ENCODE measurements around the gene NKX6-1.

The NKX6-1 gene

GRCh38 chr4:84451546-84451945 lies 47.5 kb downstream of the NKX6-1 start:
- Histone ChIP-seq H3K4me2 (ENCODE audit: low read depth, low read length, poor library complexity, severe bottlenecking) (no peak overlapping the region), H3K27me3 (ENCODE audit: insufficient read depth, low read length, poor library complexity, severe bottlenecking) (no peaks in the 10 kb centered on the region), H3K79me2 (ENCODE audit: insufficient read depth, low read length) (no peaks in the 10 kb centered on the region), H3K9ac (ENCODE audit: low read depth, low read length, poor library complexity, severe bottlenecking) (no peak overlapping the region), H4K20me1 (ENCODE audit: insufficient read depth, low read length, poor library complexity, severe bottlenecking) (no peaks in the 10 kb centered on the region), H3K36me3 (ENCODE audit: insufficient read depth, low read length) (no peaks in the 10 kb centered on the region), H2AFZ (ENCODE audit: low read length) (no peak overlapping the region), H3K9me2 (replicated peaks; ENCODE audit: low read depth, low read length) (no peaks in the 10 kb centered on the region), H3K4me3 (ENCODE audit: low read length, poor library complexity, severe bottlenecking) (no peak overlapping the region), H3K9me3 (ENCODE audit: insufficient read depth, low read depth, low read length) (no peaks in the 10 kb centered on the region), H3K4me1 (ENCODE audit: insufficient read depth, low read length, poor library complexity, severe bottlenecking) (no peaks in the 10 kb centered on the region), H3F3A (ENCODE audit: low read depth) (no peaks in the 10 kb centered on the region)
- TF ChIP-seq CTCF (conservative IDR thresholded peaks at IDR 0.05; ENCODE audit: low read length) (peak; percentile 62), EZH2phosphoT487 (IDR thresholded peaks at IDR 0.05; ENCODE audit: borderline replicate concordance) (no peak)

- no peak overlapping the region for H2AFZ ChIP-seq (ENCODE audit: low read length)
- no peak overlapping the region for H3K9ac ChIP-seq (ENCODE audit: low read depth, low read length, poor library complexity, severe bottlenecking)
- no peaks in the 10 kb centered on the region for H3K9me2 ChIP-seq (replicated peaks; ENCODE audit: low read depth, low read length)
- no peaks in the 10 kb centered on the region for H3K27me3 ChIP-seq (ENCODE audit: insufficient read depth, low read length, poor library complexity, severe bottlenecking)
- no peak overlapping the region for H3K4me2 ChIP-seq (ENCODE audit: low read depth, low read length, poor library complexity, severe bottlenecking)
- no peak overlapping the region for H3K4me3 ChIP-seq (ENCODE audit: low read length, poor library complexity, severe bottlenecking)
- H3K9me3 ChIP-seq (ENCODE audit: insufficient read depth, low read depth, low read length): no peaks in the 10 kb centered on the region
- no peak for TF ChIP-seq EZH2phosphoT487 (IDR thresholded peaks at IDR 0.05; ENCODE audit: borderline replicate concordance)
- no peak for TF ChIP-seq CTCF (conservative IDR thresholded peaks at IDR 0.05; ENCODE audit: low read length)
- no peaks in the 10 kb centered on the region for H3F3A ChIP-seq (ENCODE audit: low read depth)
- no peaks in the 10 kb centered on the region for H3K4me1 ChIP-seq (ENCODE audit: insufficient read depth, low read length, poor library complexity, severe bottlenecking)
- H3K79me2 ChIP-seq (ENCODE audit: insufficient read depth, low read length): no peaks in the 10 kb centered on the region
- no peaks in the 10 kb centered on the region for H3K36me3 ChIP-seq (ENCODE audit: insufficient read depth, low read length)
- H4K20me1 ChIP-seq (ENCODE audit: insufficient read depth, low read length, poor library complexity, severe bottlenecking): no peaks in the 10 kb centered on the region
These were observed 55.6 kb downstream of the NKX6-1 start for GRCh38 chr4:84443523-84443922.

- Histone ChIP-seq H3F3A (ENCODE audit: low read depth) (no peaks in the 10 kb centered on the region), H3K9me3 (ENCODE audit: insufficient read depth, low read depth, low read length) (no peaks in the 10 kb centered on the region), H3K9me2 (replicated peaks; ENCODE audit: low read depth, low read length) (no peaks in the 10 kb centered on the region), H2AFZ (ENCODE audit: low read length) (no peak overlapping the region), H3K4me1 (ENCODE audit: insufficient read depth, low read length, poor library complexity, severe bottlenecking) (no peaks in the 10 kb centered on the region), H3K9ac (ENCODE audit: low read depth, low read length, poor library complexity, severe bottlenecking) (no peak overlapping the region), H3K27me3 (ENCODE audit: insufficient read depth, low read length, poor library complexity, severe bottlenecking) (no peaks in the 10 kb centered on the region), H4K20me1 (ENCODE audit: insufficient read depth, low read length, poor library complexity, severe bottlenecking) (no peaks in the 10 kb centered on the region), H3K4me3 (ENCODE audit: low read length, poor library complexity, severe bottlenecking) (no peak overlapping the region), H3K36me3 (ENCODE audit: insufficient read depth, low read length) (no peaks in the 10 kb centered on the region), H3K4me2 (ENCODE audit: low read depth, low read length, poor library complexity, severe bottlenecking) (no peak overlapping the region), H3K79me2 (ENCODE audit: insufficient read depth, low read length) (no peaks in the 10 kb centered on the region)
- no peak for TF ChIP-seq EZH2phosphoT487 (IDR thresholded peaks at IDR 0.05; ENCODE audit: borderline replicate concordance)
- TF ChIP-seq CTCF (conservative IDR thresholded peaks at IDR 0.05; ENCODE audit: low read length): no peak
These were observed 56.3 kb downstream of the NKX6-1 start for GRCh38 chr4:84442778-84443177.

All from Loucy (cell line).